HG03342 (cell line): ENCODE data around the gene MYO1A.
"Not testable (repeated sequence)": the region's sequence is repeated elsewhere in the genome, so short reads cannot be mapped to it uniquely, and the experiment has no call there.

Experiments
- ATAC-seq: cut with Tn5 transposase; IDR thresholded peaks from one replicate; pipeline ENCODE4 v1.9.1; 2021; ENCODE audit warnings: mild to moderate bottlenecking, moderate library complexity; ENCODE audit not compliant: unreplicated experiment

Gene MYO1A

GRCh38 chr12:57019983-57020719, 29.8 kb downstream of the MYO1A start:
- ATAC-seq: no peak

- no peak for ATAC-seq
Observed at GRCh38 chr12:57018906-57019305, 31.0 kb downstream of the MYO1A start.

- ATAC-seq: not testable (repeated sequence)
Observed at GRCh38 chr12:57018353-57018752, 31.6 kb downstream of the MYO1A start.

GRCh38 chr12:57016348-57016747, 33.6 kb downstream of the MYO1A start, which contains the start of gene TAC3:
Gene TAC3, minus strand, starts transcription at chr12:57016529. Its CDS starts 732 bp downstream, at chr12:57015797.
- no peak for ATAC-seq

GRCh38 chr12:57012600-57013465, 37.1 kb downstream of the MYO1A start:
- ATAC-seq: peak; percentile 66

- peak; percentile 58 for ATAC-seq
Observed at GRCh38 chr12:57011438-57012424, 38.2 kb downstream of the MYO1A start.

GRCh38 chr12:57010627-57011247, 39.2 kb downstream of the MYO1A start:
- ATAC-seq: no peak

- no peak for ATAC-seq
Observed at GRCh38 chr12:57009949-57010626, 39.8 kb downstream of the MYO1A start.

- ATAC-seq: no peak
Observed at GRCh38 chr12:57008178-57008577, 41.8 kb downstream of the MYO1A start.

- no peak for ATAC-seq
Observed at GRCh38 chr12:57006809-57007475, 43.0 kb downstream of the MYO1A start.

GRCh38 chr12:57005980-57006808, 43.7 kb downstream of the MYO1A start, which contains the start of gene ZBTB39:
Gene ZBTB39, minus strand, starts transcription at chr12:57006546. Its CDS starts 1,629 bp downstream, at chr12:57004917.
- ATAC-seq: peak; percentile 60

- ATAC-seq: no peak
Observed at GRCh38 chr12:57004651-57005050, 45.3 kb downstream of the MYO1A start.

- no peak for ATAC-seq
Observed at GRCh38 chr12:57003395-57003794, 46.5 kb downstream of the MYO1A start.

- ATAC-seq: no peak
Observed at GRCh38 chr12:57001448-57001906, 48.5 kb downstream of the MYO1A start.

- ATAC-seq: no peak
Observed at GRCh38 chr12:57000393-57000792, 49.5 kb downstream of the MYO1A start.

- ATAC-seq: no peak
Observed at GRCh38 chr12:56999456-56999855, 50.5 kb downstream of the MYO1A start.

GRCh38 chr12:56998981-56999380, 50.9 kb downstream of the MYO1A start:
- ATAC-seq: peak; percentile 76

GRCh38 chr12:56998316-56998715, 51.6 kb downstream of the MYO1A start:
- ATAC-seq: no peak
